MV-4-11 (cell line): ENCODE measurements around the gene ADGRV1.

Experiments used
- DNase-seq: peaks from one replicate; lab custom pipeline; 2025; lab: John Stamatoyannopoulos, UW

Gene ADGRV1

DNA sequence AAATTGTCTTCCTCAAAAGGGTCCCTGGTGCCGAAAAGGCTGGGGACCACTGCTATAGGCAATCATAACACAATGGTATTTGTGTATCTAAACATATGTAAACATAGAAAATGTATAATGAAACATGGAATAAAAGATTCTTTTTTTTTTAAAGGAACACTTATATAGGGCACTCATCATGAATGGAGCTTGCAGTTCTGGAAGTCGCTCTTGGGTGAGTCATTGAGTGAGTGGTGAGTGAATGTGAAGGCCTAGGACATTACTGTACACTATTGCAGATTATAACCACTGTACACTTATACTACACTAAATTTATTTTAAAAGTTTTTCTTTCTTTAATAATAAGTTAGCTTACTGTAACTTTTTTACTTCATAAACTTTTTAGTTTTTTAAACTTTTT lies 648.1 kb downstream of the ADGRV1 start:
- DNase-seq: no peak

DNA sequence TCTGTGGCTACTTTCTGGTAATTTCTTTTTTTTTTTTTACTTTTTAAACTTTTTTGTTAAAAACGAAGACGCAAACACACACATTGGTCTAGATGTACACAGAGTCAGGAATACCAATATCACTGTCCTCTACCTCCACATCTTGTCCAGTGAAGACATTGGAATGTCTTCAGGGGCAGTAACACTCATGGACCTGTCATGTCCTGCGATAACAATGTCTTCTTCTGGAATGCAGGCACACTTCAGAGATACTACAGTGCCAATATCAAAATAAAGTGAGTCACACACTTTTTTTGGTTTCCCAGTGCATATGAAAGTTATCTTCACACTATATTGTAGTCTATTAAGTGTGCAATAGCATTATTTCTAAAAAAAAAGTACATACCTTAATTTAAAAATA lies 648.7 kb downstream of the ADGRV1 start:
- DNase-seq: no peak

DNA sequence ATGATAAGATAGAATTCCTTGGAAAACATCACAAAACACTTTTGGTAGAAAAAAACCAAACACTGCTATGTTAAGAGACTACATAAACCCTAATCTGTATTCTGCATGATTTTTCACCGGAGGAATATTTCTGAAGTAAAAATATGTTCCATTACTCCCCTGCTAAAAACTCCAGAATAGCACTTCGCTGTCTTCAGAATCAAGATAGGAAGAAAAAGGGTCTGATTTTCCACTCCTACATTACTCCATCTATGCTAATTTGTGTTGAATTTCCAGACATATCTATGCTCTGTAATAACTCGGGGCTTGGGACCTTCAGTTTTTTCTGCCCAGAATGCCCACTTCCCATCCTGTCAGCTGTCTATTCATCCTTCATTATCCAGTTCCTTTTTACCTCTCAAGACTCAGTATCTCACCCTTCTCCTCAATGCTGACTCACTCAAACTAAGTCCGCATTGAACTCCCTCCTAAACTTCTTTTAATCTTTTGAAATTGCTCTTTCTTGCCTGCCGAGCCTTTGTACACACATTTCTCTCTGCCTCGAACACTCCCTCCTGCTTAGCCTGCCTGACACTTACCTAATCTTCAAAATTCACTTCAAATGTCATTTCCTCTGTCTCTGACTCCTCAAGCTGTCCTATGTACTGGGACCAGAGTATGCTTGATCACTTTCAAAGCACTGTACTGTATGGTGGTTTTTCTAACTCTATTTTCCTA lies 653.6 kb downstream of the ADGRV1 start:
- DNase-seq: peak; percentile 8

DNA sequence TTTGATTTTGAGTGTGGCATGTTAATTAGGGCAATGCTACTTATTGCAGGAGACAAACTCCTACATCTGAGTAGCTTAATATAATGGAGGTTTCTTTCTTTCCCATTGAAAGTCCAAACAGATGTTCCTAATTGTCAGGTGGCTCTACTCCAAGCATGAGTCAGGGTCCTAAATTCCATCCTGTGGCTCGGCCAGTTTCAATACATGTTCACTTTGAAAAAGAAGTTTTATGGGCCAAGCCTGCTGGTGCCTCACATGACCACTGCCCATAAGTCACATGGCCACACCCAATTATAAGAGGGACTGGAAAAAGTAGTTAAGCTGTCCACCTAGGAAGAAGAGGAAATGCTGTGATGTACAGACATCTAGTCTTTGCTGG lies 654.1 kb downstream of the ADGRV1 start:
- no peak for DNase-seq
